ENCODE data around the gene SEMA6D.

GRCh38 chr15:47813748-47814384, 96.6 kb downstream of the SEMA6D start:
- TF ChIP-seq RFX5 (IDR thresholded peaks at IDR 0.05; ENCODE audit: low read depth, low read length) = no peak
- no peak for TF ChIP-seq TAF1 (IDR thresholded peaks at IDR 0.05; ENCODE audit: borderline replicate concordance, low read depth, low read length)
- no peak for TF ChIP-seq SMAD1 (IDR thresholded peaks at IDR 0.05; ENCODE audit: low read depth, partially characterized antibody)
- TF ChIP-seq RELB (IDR thresholded peaks at IDR 0.05; ENCODE audit: low read depth) = no peak
